Esophagus squamous epithelium (tissue), 4 donors: Measurements from ENCODE around the gene SLC29A4.

Source experiments
- CTCF ChIP-seq, 6 experiments: fragments of 450-650 bp in 4 of 6; fragments of 200-600 bp in 2 of 6; sonication (generic) in 2 of 6; IDR thresholded peaks; one replicate each; pipeline ENCODE4 v1.5.1; 2016 to 2019; ENCODE audit warnings: antibody characterized with exemption in 6 of 6, mild to moderate bottlenecking in 4 of 6, moderate library complexity in 4 of 6
- POLR2A ChIP-seq, 4 donors: fragments of 450-650 bp; IDR thresholded peaks; one replicate each; pipeline ENCODE4 v1.6.1; 2017; ENCODE audit warnings: antibody characterized with exemption in 4 of 4, mild to moderate bottlenecking in 4 of 4, moderate library complexity in 3 of 4

- TF ChIP-seq CTCF (IDR thresholded peaks at IDR 0.05) (no peak), POLR2A (IDR thresholded peaks at IDR 0.05) (no peak)
Measured at GRCh38 chr7:5300366-5300765, 17.6 kb downstream of the SLC29A4 start.
